ENCODE measurements around the gene PGC.

The PGC gene

DNA sequence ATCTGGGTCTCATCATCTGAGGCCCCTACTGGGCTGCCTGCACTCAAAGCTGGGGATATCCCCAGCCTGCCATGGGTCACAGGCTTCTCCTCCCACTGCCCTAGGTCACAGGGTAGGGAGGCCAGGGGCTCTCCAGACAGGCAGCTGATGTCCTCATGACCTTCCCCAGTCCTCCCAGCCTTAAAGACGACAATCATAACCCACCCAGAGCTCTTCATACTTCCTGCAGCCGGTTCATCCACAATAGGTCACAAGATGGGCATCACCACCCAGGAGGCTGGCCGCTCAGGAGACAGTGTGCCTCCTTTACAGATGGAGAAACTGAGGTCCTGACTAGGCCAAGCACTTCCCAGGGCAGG lies 27.0 kb downstream of the PGC start:
- DNase-seq (ENCODE audit: low spot score): peak; percentile 64
- TF ChIP-seq CTCF (IDR thresholded peaks at IDR 0.05; ENCODE audit: extremely low read depth, missing control alignments): no peak

DNA sequence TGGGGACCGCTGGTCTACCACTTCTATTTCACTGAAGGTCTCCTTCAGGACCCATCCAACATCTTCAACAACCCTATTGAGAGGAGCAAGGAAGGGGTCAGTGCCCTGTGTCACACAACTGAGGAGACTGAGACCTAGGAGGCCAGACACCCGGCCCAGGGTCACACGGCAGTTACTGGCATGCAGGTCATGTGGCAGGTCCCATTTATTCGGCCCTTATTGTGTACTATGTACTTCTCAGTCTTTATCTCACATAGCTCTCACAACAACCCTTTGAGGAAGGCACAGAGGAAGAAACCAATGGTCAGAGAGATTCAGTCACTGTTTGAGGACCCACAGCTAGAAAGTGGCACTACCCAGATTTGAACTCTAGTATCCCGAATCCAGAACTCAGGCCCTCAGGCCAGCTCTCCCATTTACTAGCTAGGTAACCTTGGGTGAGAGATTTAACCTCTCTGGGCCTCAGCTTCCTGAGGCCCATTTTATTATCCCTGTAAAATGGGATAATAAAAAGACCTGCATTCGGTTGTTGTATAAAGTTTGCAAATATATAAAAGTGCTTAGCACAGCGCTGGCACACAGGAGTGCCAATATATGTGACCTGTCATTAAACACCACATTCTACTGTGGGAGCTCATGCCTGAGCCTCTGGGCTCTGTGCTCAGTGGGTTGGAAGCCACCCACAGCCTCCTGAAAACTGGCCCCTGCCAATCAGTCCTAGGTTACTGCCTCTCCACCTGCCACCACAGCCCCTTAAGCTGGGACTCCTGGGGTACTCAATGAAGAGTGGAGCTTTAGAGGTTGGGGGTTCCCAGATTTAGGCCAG lies 27.5 kb downstream of the PGC start:
- no peak for TF ChIP-seq CTCF (IDR thresholded peaks at IDR 0.05; ENCODE audit: extremely low read depth, missing control alignments)
- DNase-seq (ENCODE audit: low spot score): no peak

DNA sequence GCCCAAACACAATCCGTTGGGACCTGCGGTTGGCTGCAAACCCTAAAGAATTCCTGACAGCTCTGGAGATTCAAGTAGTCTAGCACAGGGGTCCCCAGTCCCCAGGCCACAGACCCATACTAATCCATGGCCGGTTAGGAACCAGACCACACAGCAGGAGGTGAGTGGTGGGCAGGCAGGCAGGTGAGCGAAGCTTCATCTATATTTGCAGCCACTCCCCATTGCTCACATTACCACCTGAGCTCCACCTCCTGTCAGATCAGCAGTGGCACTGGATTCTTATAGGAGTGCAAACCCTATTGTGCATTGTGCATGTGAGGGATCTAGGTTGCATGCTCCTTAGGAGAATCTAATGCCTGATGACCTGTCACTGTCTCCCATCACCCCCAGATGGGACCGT lies 28.4 kb downstream of the PGC start:
- no peak for TF ChIP-seq CTCF (IDR thresholded peaks at IDR 0.05; ENCODE audit: extremely low read depth, missing control alignments)
- DNase-seq (ENCODE audit: low spot score): no peak

GRCh38 chr6:41717392-41717736 lies 29.8 kb downstream of the PGC start:
- TF ChIP-seq CTCF (IDR thresholded peaks at IDR 0.05; ENCODE audit: extremely low read depth, missing control alignments): no peak
- no peak for DNase-seq (ENCODE audit: low spot score)

- DNase-seq (ENCODE audit: low spot score): no peak
- TF ChIP-seq CTCF (IDR thresholded peaks at IDR 0.05; ENCODE audit: extremely low read depth, missing control alignments): no peak
These were observed 30.4 kb downstream of the PGC start for GRCh38 chr6:41716516-41717391.

GRCh38 chr6:41715795-41716515 lies 31.2 kb downstream of the PGC start:
- no peak for DNase-seq (ENCODE audit: low spot score)
- TF ChIP-seq CTCF (IDR thresholded peaks at IDR 0.05; ENCODE audit: extremely low read depth, missing control alignments): no peak

All from GM20000 (cell line).